GM13977 (cell line): ENCODE results near the gene LARP4.

ENCODE experiments used
- DNase-seq: peaks from one replicate; pipeline ENCODE4 v3.0.0; 2012; ENCODE audit warnings: low spot score
- in situ Hi-C: fragments of 300-500 bp; cut with MboI; formaldehyde crosslinking; loops from one replicate; pipeline ENCODE4 v1.12.0; 2022; ENCODE audit warnings: low sequenced_read_pairs, low pct_unique_long_range_greater_than_20kb, mixed read lengths, inconsistent platforms; ENCODE audit not compliant: unreplicated experiment
- TF ChIP-seq, protein P1 (sequence below): IDR thresholded peaks from 2 replicates; pipeline ENCODE4 v1.5.1; 2012; ENCODE audit warnings: mild to moderate bottlenecking, control low read depth; ENCODE audit not compliant: insufficient read depth; ENCODE audit errors: extremely low read depth, missing control alignments

The LARP4 gene

DNA sequence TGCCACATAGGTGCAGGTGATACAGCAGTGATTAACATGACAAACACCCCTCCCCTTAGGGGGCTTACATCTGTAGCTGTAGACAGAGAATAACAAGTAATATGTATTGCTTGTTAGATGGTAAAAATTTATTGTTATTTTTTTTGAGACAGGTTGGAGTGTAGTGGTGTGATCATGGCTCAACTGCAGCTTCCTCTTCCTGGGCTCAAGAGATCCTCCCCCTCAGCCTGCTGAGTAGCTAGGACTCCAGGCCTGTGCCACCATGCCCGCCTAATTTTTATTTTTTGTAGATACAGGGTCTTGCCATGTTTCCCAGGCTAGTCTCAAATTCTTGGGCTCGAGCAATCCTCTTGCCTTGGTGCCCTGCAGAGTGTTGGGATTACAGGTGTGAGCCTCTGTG lies 123.9 kb downstream of the LARP4 start:
- in situ Hi-C loops = loop anchor here (25.0 kb wide), 1 partner anchor 813 kb away; the partner anchor contains the start of gene CELA1
- DNase-seq = no peak
- TF ChIP-seq, protein P1, sequence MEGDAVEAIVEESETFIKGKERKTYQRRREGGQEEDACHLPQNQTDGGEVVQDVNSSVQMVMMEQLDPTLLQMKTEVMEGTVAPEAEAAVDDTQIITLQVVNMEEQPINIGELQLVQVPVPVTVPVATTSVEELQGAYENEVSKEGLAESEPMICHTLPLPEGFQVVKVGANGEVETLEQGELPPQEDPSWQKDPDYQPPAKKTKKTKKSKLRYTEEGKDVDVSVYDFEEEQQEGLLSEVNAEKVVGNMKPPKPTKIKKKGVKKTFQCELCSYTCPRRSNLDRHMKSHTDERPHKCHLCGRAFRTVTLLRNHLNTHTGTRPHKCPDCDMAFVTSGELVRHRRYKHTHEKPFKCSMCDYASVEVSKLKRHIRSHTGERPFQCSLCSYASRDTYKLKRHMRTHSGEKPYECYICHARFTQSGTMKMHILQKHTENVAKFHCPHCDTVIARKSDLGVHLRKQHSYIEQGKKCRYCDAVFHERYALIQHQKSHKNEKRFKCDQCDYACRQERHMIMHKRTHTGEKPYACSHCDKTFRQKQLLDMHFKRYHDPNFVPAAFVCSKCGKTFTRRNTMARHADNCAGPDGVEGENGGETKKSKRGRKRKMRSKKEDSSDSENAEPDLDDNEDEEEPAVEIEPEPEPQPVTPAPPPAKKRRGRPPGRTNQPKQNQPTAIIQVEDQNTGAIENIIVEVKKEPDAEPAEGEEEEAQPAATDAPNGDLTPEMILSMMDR = no peak

DNA sequence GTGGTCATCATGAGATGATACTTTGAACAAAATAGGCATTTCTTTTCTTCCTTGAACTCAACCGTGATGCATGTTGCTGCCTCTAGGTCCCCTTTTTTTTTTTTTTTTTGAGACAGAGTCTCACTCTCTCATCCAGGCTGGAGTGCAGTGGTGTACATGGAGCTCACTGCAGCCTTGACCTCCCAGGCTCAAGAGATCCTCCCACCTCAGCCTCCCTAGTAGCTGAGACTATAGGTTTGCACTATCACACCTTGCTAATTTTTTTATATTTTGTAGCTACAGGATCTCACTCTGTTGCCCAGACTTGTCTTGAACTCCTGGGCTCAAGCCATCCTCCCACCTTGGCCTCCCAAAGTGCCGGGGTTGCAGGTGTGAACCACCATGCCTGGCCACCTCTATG lies 124.7 kb downstream of the LARP4 start:
- DNase-seq = no peak
- in situ Hi-C loops = no loop called here
- TF ChIP-seq, protein P1 = no peak

DNA sequence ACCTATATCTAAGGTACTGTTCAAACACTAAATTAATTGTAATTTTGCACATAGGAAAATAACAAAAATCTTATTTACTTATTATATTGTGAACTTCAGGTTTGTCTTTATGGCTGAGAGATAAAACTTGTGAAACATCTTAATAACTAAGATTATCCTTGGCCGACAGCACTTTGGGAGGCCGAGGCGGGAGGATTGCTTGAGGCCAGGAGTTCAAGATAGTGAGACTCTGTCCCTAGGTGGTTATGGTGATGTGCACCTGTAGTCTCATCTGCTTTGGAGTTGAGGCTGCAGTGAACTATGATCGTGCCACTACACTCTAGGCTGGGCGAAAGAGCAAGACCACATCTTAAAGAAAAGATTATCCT lies 126.7 kb downstream of the LARP4 start:
- TF ChIP-seq, protein P1 = no peak
- DNase-seq = no peak
- in situ Hi-C loops = no loop called here

DNA sequence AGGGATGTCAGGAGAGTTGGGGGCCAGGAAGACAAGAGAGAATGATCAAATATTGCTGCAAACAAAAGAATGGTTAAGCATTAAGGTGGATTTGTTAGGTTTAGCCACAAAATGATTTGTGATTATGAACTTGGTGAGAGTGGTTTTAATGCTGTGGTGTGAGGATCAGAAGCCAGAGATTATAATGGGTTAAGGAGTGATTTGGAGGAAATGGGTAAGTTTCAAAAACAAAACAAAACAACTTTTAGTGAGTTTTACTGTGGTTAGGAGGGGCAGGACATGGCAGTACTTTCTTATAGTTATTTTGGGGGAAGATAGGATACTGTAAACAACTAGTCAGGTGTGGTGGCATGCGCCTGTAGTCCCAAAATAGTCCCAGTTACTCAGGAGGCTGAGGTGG lies 128.1 kb downstream of the LARP4 start:
- in situ Hi-C loops = no loop called here
- TF ChIP-seq, protein P1 = no peak
- no peak for DNase-seq

DNA sequence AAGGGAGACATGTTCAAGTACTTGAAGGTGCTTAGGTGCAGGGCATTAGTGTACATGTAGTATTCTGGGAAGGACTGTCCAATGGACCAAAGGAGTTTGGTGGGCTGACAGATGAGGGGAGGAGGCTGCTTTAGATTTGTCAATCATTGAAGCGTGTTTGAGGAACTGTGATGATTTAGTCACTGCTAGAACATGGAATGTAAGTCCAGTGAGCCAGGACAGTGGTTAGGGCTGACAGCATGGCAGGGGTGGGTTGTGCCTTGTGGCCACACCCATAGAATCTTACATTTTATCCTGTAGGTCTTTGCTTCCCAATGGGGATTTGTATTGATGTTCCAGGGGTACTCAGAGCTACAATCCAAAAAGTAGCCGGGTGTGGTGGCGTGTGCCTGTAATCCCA lies 128.7 kb downstream of the LARP4 start:
- TF ChIP-seq, protein P1 = no peak
- in situ Hi-C loops = no loop called here
- DNase-seq = no peak
